GM23338 (cell line): ENCODE results near the gene AZIN2. TPM values are rescaled to one million over a fixed set of nuclear protein-coding genes. Genes with fewer than 3 reads are reported as not detected.

Experiments
- ATAC-seq: fragments of 200-7000 bp; cut with Tn5 transposase; 3 replicates; pipeline ENCODE4 v1.9.1; 2020
- DNase-seq: peaks from one replicate; pipeline ENCODE4 v3.0.0-alpha.2; 2015; ENCODE audit warnings: low spot score
- H2AFZ ChIP-seq: fragments of 200-600 bp; sonication (generic); 2 replicates; pipeline ENCODE4 v1.8.0; 2016; ENCODE audit warnings: antibody characterized with exemption, mild to moderate bottlenecking, moderate library complexity
- H3F3A ChIP-seq: fragments of 200-600 bp; sonication (generic); replicated peaks from 2 replicates; pipeline ENCODE4 v1.8.0; 2017; ENCODE audit warnings: antibody characterized with exemption, mixed run types, low read depth
- H3K27ac ChIP-seq: fragments of 200-600 bp; sonication (generic); 2 replicates; pipeline ENCODE4 v1.6.1; 2016; ENCODE audit warnings: low read depth
- H3K27me3 ChIP-seq: fragments of 200-600 bp; sonication (generic); 2 replicates; pipeline ENCODE4 v1.8.0; 2016; ENCODE audit warnings: mild to moderate bottlenecking, mixed run types, moderate library complexity; ENCODE audit not compliant: insufficient read depth
- H3K36me3 ChIP-seq: fragments of 200-600 bp; sonication (generic); 2 replicates; pipeline ENCODE4 v1.8.0; 2016; ENCODE audit warnings: mild to moderate bottlenecking; ENCODE audit not compliant: insufficient read depth
- H3K4me1 ChIP-seq: fragments of 200-600 bp; sonication (generic); 2 replicates; pipeline ENCODE4 v1.8.0; 2016; ENCODE audit warnings: mild to moderate bottlenecking, moderate library complexity; ENCODE audit not compliant: insufficient read depth
- H3K4me2 ChIP-seq: fragments of 200-600 bp; sonication (generic); 2 replicates; pipeline ENCODE4 v1.7.1; 2017; ENCODE audit warnings: mixed run types
- H3K4me3 ChIP-seq: fragments of 200-600 bp; sonication (generic); 2 replicates; pipeline ENCODE4 v1.6.1; 2016; ENCODE audit warnings: mixed run types
- H3K79me2 ChIP-seq: fragments of 200-600 bp; sonication (generic); replicated peaks from 2 replicates; pipeline ENCODE4 v1.8.0; 2017; ENCODE audit warnings: mild to moderate bottlenecking; ENCODE audit not compliant: insufficient read depth
- H3K9me2 ChIP-seq: fragments of 200-600 bp; sonication (generic); 2 replicates; pipeline ENCODE4 v1.8.0; 2017; ENCODE audit not compliant: insufficient read depth
- H4K20me1 ChIP-seq: fragments of 200-600 bp; sonication (generic); replicated peaks from 2 replicates; pipeline ENCODE4 v1.8.0; 2017; ENCODE audit warnings: mild to moderate bottlenecking; ENCODE audit not compliant: insufficient read depth
- H3K27ac Mint-ChIP-seq: 2 replicates; pipeline ENCODE4 v1.8.0; 2020; ENCODE audit warnings: inconsistent platforms, mild to moderate bottlenecking, moderate library complexity, mixed read lengths
- H3K27me3 Mint-ChIP-seq: 3 replicates; pipeline ENCODE4 v1.8.0; 2022; ENCODE audit warnings: low read depth, mild to moderate bottlenecking, moderate library complexity, mixed read lengths, inconsistent platforms; ENCODE audit not compliant: insufficient read depth, poor library complexity
- H3K36me3 Mint-ChIP-seq: 3 replicates; pipeline ENCODE4 v1.8.0; 2021; ENCODE audit warnings: low read depth, mild to moderate bottlenecking, inconsistent platforms, moderate library complexity, mixed read lengths
- H3K4me1 Mint-ChIP-seq: 3 replicates; pipeline ENCODE4 v1.8.0; 2020; ENCODE audit warnings: mild to moderate bottlenecking, inconsistent platforms, mixed read lengths
- H3K4me3 Mint-ChIP-seq: 3 replicates; pipeline ENCODE4 v1.8.0; 2021; ENCODE audit warnings: moderate library complexity, mild to moderate bottlenecking, inconsistent platforms, mixed read lengths
- H3K9me3 Mint-ChIP-seq: 3 replicates; pipeline ENCODE4 v1.8.0; 2020; ENCODE audit warnings: moderate library complexity, mild to moderate bottlenecking, inconsistent platforms, mixed read lengths
- CREB1 ChIP-seq: fragments of 250-450 bp; sonication (Bioruptor Pico); IDR thresholded peaks from 2 replicates; pipeline ENCODE4 v1.5.0; 2020; ENCODE audit warnings: low read depth, mild to moderate bottlenecking, moderate library complexity
- CTCF ChIP-seq, 2 experiments: fragments of 200-600 bp in 1 of 2; sonication (generic) in 1 of 2; conservative IDR thresholded peaks; 2 replicates each; pipeline versions ENCODE4 v1.5.1 to v1.6.1; 2016 to 2017; ENCODE audit warnings: antibody characterized with exemption in 2 of 2, low read depth in 2 of 2, mild to moderate bottlenecking in 2 of 2, moderate library complexity in 1 of 2
- ETS1 ChIP-seq: IDR thresholded peaks from 2 replicates; pipeline ENCODE4 v1.6.1; 2016; ENCODE audit warnings: antibody characterized with exemption
- EZH2 ChIP-seq: fragments of 200-600 bp; sonication (generic); IDR thresholded peaks from one replicate; pipeline ENCODE4 v1.8.0; 2017; ENCODE audit warnings: antibody characterized with exemption, mild to moderate bottlenecking, low read depth; ENCODE audit not compliant: unreplicated experiment
- EZH2phosphoT487 ChIP-seq: fragments of 200-600 bp; sonication (generic); IDR thresholded peaks from one replicate; pipeline ENCODE4 v1.8.1; 2018; ENCODE audit warnings: antibody characterized with exemption; ENCODE audit not compliant: unreplicated experiment
- JUNB ChIP-seq: IDR thresholded peaks from one replicate; pipeline ENCODE4 v1.6.1; 2016; ENCODE audit warnings: antibody characterized with exemption; ENCODE audit not compliant: unreplicated experiment
- NANOG ChIP-seq: IDR thresholded peaks from 2 replicates; pipeline ENCODE4 v1.6.1; 2016; ENCODE audit warnings: antibody characterized with exemption, borderline replicate concordance
- POLR2AphosphoS5 ChIP-seq: IDR thresholded peaks from 2 replicates; pipeline ENCODE4 v1.6.1; 2016; ENCODE audit warnings: antibody characterized with exemption, low read depth
- REST ChIP-seq: IDR thresholded peaks from one replicate; pipeline ENCODE4 v1.6.1; 2018; ENCODE audit warnings: antibody characterized with exemption; ENCODE audit not compliant: unreplicated experiment
- STAT1 ChIP-seq: IDR thresholded peaks from one replicate; pipeline ENCODE4 v1.6.1; 2016; ENCODE audit warnings: antibody characterized with exemption; ENCODE audit not compliant: unreplicated experiment
- ZNF114 ChIP-seq: fragments of 250-450 bp; sonication (Bioruptor Pico); IDR thresholded peaks from 2 replicates; pipeline ENCODE4 v1.5.0; 2020; ENCODE audit warnings: mild to moderate bottlenecking, moderate library complexity
- ZNF331 ChIP-seq: fragments of 250-450 bp; sonication (Bioruptor Pico); IDR thresholded peaks from 2 replicates; pipeline ENCODE4 v1.5.0; 2020; ENCODE audit warnings: low read depth, mild to moderate bottlenecking, moderate library complexity
- ZNF462 ChIP-seq: fragments of 250-450 bp; sonication (Bioruptor Pico); IDR thresholded peaks from 2 replicates; pipeline ENCODE4 v1.5.0; 2020; ENCODE audit warnings: mild to moderate bottlenecking, moderate library complexity
- polyA plus RNA-seq: library from polyadenylated mRNA; unstranded; fragments of >200 nt; fragmentation: Nextera tagmentation; extraction: Ambion mirVana; gene quantifications from 2 replicates; pipeline ENCODE4 v1.2.1, GENCODE V29; 2016
- total RNA-seq: library from RNA; depleted of rRNA; stranded (reverse); fragments of >200 nt; shearing (Covaris generic); gene quantifications from 2 replicates; pipeline ENCODE4 v1.2.3, GENCODE V29; 2014

The AZIN2 gene
- total and polyA plus RNA-seq, 2 experiments from 2014 or later: 0.37 to 1.2 TPM

- no peak overlapping the region for H3K4me3 Mint-ChIP-seq
- 0 out of 2 replicates have a peak, but pooled peaks cover 7% of the 10 kb centered on the region for H3K27me3 ChIP-seq
- no peak overlapping the region for H3K27ac Mint-ChIP-seq
- no peak overlapping the region for H2AFZ ChIP-seq
- no peaks in the 10 kb centered on the region for H3K36me3 ChIP-seq
- H3K4me3 ChIP-seq: no peak overlapping the region
- H3F3A ChIP-seq: no peaks in the 10 kb centered on the region
- peaks cover 19% of the 10 kb centered on the region for H3K27me3 Mint-ChIP-seq
- peaks cover 5% of the 10 kb centered on the region; the same call in 1 of the 2 replicates for H3K4me1 ChIP-seq
- ATAC-seq: no peak
- H3K27ac ChIP-seq: no peak overlapping the region
- no peaks in the 10 kb centered on the region for H4K20me1 ChIP-seq
- H3K9me3 Mint-ChIP-seq: no peaks in the 10 kb centered on the region
- no peak for DNase-seq
- H3K79me2 ChIP-seq: no peaks in the 10 kb centered on the region
- no peak for TF ChIP-seq REST
- no peak for TF ChIP-seq ZNF331 (CRISPR knock-in tag)
- TF ChIP-seq ETS1: no peak
- TF ChIP-seq CREB1 (CRISPR knock-in tag): no peak
- TF ChIP-seq STAT1: no peak
- no peak for TF ChIP-seq JUNB
- TF ChIP-seq EZH2phosphoT487: no peak
- TF ChIP-seq EZH2: no peak
- TF ChIP-seq ZNF114 (CRISPR knock-in tag): no peak
- TF ChIP-seq NANOG: no peak
- no peak for TF ChIP-seq ZNF462 (CRISPR knock-in tag)
- no peak for TF ChIP-seq POLR2AphosphoS5
- TF ChIP-seq CTCF (conservative IDR thresholded peaks at IDR 0.05; ENCODE audit: low read depth in 2 of 2): no peak
- peaks cover 12% of the 10 kb centered on the region for H3K4me1 Mint-ChIP-seq
- H3K36me3 Mint-ChIP-seq: no peaks in the 10 kb centered on the region
- no peaks in the 10 kb centered on the region for H3K9me2 ChIP-seq
- H3K4me2 ChIP-seq: no peak overlapping the region
Observed at GRCh38 chr1:33097762-33098161, 16.8 kb downstream of the AZIN2 start.
